ENCODE results near the gene VWA3A.

The VWA3A gene

GRCh38 chr16:22081050-22081449 is 11.3 kb upstream of the VWA3A start:
- TF ChIP-seq PAX5 (IDR thresholded peaks at IDR 0.05; ENCODE audit: insufficient read depth, low read length, severe bottlenecking), result no peak
- TF ChIP-seq POLR2AphosphoS5 (IDR thresholded peaks at IDR 0.05; ENCODE audit: low read depth, low read length), result no peak
- TF ChIP-seq POU2F2 (IDR thresholded peaks at IDR 0.05; ENCODE audit: low read depth, low read length), result no peak
- TF ChIP-seq TAF1 (IDR thresholded peaks at IDR 0.05; ENCODE audit: low read depth, low read length), result no peak
- no peak for TF ChIP-seq POLR2A (IDR thresholded peaks at IDR 0.05; ENCODE audit: low read depth, low read length)
- FAIRE-seq (no peak), DNase-seq (ENCODE audit: insufficient read length, low spot score) (no peak)

- FAIRE-seq (no peak), DNase-seq (ENCODE audit: insufficient read length, low spot score) (no peak)
- TF ChIP-seq POU2F2 (IDR thresholded peaks at IDR 0.05; ENCODE audit: low read depth, low read length), result no peak
- no peak for TF ChIP-seq POLR2A (IDR thresholded peaks at IDR 0.05; ENCODE audit: low read depth, low read length)
- TF ChIP-seq SPI1 (IDR thresholded peaks at IDR 0.05; ENCODE audit: low read depth, low read length), result no peak
- no peak for TF ChIP-seq PAX5 (IDR thresholded peaks at IDR 0.05; ENCODE audit: insufficient read depth, low read length, severe bottlenecking)
- no peak for TF ChIP-seq TAF1 (IDR thresholded peaks at IDR 0.05; ENCODE audit: low read depth, low read length)
- no peak for TF ChIP-seq POLR2AphosphoS5 (IDR thresholded peaks at IDR 0.05; ENCODE audit: low read depth, low read length)
Observed at GRCh38 chr16:22086440-22086839, 5.9 kb upstream of the VWA3A start.

- no peak for TF ChIP-seq SPI1 (IDR thresholded peaks at IDR 0.05; ENCODE audit: low read depth, low read length)
- TF ChIP-seq POU2F2 (IDR thresholded peaks at IDR 0.05; ENCODE audit: low read depth, low read length), result no peak
- TF ChIP-seq PAX5 (IDR thresholded peaks at IDR 0.05; ENCODE audit: insufficient read depth, low read length, severe bottlenecking), result no peak
- no peak for DNase-seq (ENCODE audit: insufficient read length, low spot score)
- no peak for FAIRE-seq
Observed at GRCh38 chr16:22088642-22089041, 3.7 kb upstream of the VWA3A start.

GRCh38 chr16:22089910-22090309 is 2.4 kb upstream of the VWA3A start:
- DNase-seq (ENCODE audit: insufficient read length, low spot score), result no peak
- TF ChIP-seq PAX5 (IDR thresholded peaks at IDR 0.05; ENCODE audit: insufficient read depth, low read length, severe bottlenecking), result no peak
- no peak for TF ChIP-seq POU2F2 (IDR thresholded peaks at IDR 0.05; ENCODE audit: low read depth, low read length)
- no peak for TF ChIP-seq POLR2AphosphoS5 (IDR thresholded peaks at IDR 0.05; ENCODE audit: low read depth, low read length)
- TF ChIP-seq POLR2A (IDR thresholded peaks at IDR 0.05; ENCODE audit: low read depth, low read length), result no peak
- TF ChIP-seq TAF1 (IDR thresholded peaks at IDR 0.05; ENCODE audit: low read depth, low read length), result no peak
- TF ChIP-seq SPI1 (IDR thresholded peaks at IDR 0.05; ENCODE audit: low read depth, low read length), result no peak
- no peak for FAIRE-seq

- TF ChIP-seq PAX5 (IDR thresholded peaks at IDR 0.05; ENCODE audit: insufficient read depth, low read length, severe bottlenecking) (no peak), SPI1 (IDR thresholded peaks at IDR 0.05; ENCODE audit: low read depth, low read length) (no peak), POLR2AphosphoS5 (IDR thresholded peaks at IDR 0.05; ENCODE audit: low read depth, low read length) (no peak), POU2F2 (IDR thresholded peaks at IDR 0.05; ENCODE audit: low read depth, low read length) (no peak), TAF1 (IDR thresholded peaks at IDR 0.05; ENCODE audit: low read depth, low read length) (no peak), POLR2A (IDR thresholded peaks at IDR 0.05; ENCODE audit: low read depth, low read length) (no peak)
- FAIRE-seq, result no peak
- DNase-seq (ENCODE audit: insufficient read length, low spot score), result no peak
Observed at GRCh38 chr16:22091721-22092120, 620 bp upstream of the VWA3A start.

- TF ChIP-seq SPI1 (IDR thresholded peaks at IDR 0.05; ENCODE audit: low read depth, low read length) (no peak), POLR2A (IDR thresholded peaks at IDR 0.05; ENCODE audit: low read depth, low read length) (no peak), POLR2AphosphoS5 (IDR thresholded peaks at IDR 0.05; ENCODE audit: low read depth, low read length) (no peak), TAF1 (IDR thresholded peaks at IDR 0.05; ENCODE audit: low read depth, low read length) (no peak), POU2F2 (IDR thresholded peaks at IDR 0.05; ENCODE audit: low read depth, low read length) (no peak), PAX5 (IDR thresholded peaks at IDR 0.05; ENCODE audit: insufficient read depth, low read length, severe bottlenecking) (no peak)
- no peak for FAIRE-seq
- no peak for DNase-seq (ENCODE audit: insufficient read length, low spot score)
Observed at GRCh38 chr16:22093331-22093730, 990 bp downstream of the VWA3A start.

GRCh38 chr16:22093996-22094395 is 1.7 kb downstream of the VWA3A start:
- DNase-seq (ENCODE audit: insufficient read length, low spot score) (no peak), FAIRE-seq (no peak)
- TF ChIP-seq PAX5 (IDR thresholded peaks at IDR 0.05; ENCODE audit: insufficient read depth, low read length, severe bottlenecking), result no peak
- peak; percentile 81 for TF ChIP-seq SPI1 (IDR thresholded peaks at IDR 0.05; ENCODE audit: low read depth, low read length)
- no peak for TF ChIP-seq POU2F2 (IDR thresholded peaks at IDR 0.05; ENCODE audit: low read depth, low read length)
- no peak for TF ChIP-seq POLR2AphosphoS5 (IDR thresholded peaks at IDR 0.05; ENCODE audit: low read depth, low read length)

- TF ChIP-seq TAF1 (IDR thresholded peaks at IDR 0.05; ENCODE audit: low read depth, low read length) (no peak), SPI1 (IDR thresholded peaks at IDR 0.05; ENCODE audit: low read depth, low read length) (no peak), POU2F2 (IDR thresholded peaks at IDR 0.05; ENCODE audit: low read depth, low read length) (no peak), PAX5 (IDR thresholded peaks at IDR 0.05; ENCODE audit: insufficient read depth, low read length, severe bottlenecking) (no peak), POLR2AphosphoS5 (IDR thresholded peaks at IDR 0.05; ENCODE audit: low read depth, low read length) (no peak), POLR2A (IDR thresholded peaks at IDR 0.05; ENCODE audit: low read depth, low read length) (no peak)
- no peak for DNase-seq (ENCODE audit: insufficient read length, low spot score)
- FAIRE-seq, result peak; percentile 84
Observed at GRCh38 chr16:22098405-22099255, 6.3 kb downstream of the VWA3A start.

GRCh38 chr16:22099256-22099975 is 7.1 kb downstream of the VWA3A start:
- DNase-seq (ENCODE audit: insufficient read length, low spot score) (no peak), FAIRE-seq (no peak)
- TF ChIP-seq PAX5 (IDR thresholded peaks at IDR 0.05; ENCODE audit: insufficient read depth, low read length, severe bottlenecking) (no peak), POU2F2 (IDR thresholded peaks at IDR 0.05; ENCODE audit: low read depth, low read length) (no peak), TAF1 (IDR thresholded peaks at IDR 0.05; ENCODE audit: low read depth, low read length) (no peak), POLR2AphosphoS5 (IDR thresholded peaks at IDR 0.05; ENCODE audit: low read depth, low read length) (no peak), SPI1 (IDR thresholded peaks at IDR 0.05; ENCODE audit: low read depth, low read length) (no peak), POLR2A (IDR thresholded peaks at IDR 0.05; ENCODE audit: low read depth, low read length) (no peak)
